Measurements from ENCODE around the gene SV2B. TPM values are rescaled to one million over a fixed set of nuclear protein-coding genes. Genes with fewer than 3 reads are reported as not detected.

Gene SV2B
- total RNA-seq, 1 donor from 2014 or later = 1.6 TPM

DNA sequence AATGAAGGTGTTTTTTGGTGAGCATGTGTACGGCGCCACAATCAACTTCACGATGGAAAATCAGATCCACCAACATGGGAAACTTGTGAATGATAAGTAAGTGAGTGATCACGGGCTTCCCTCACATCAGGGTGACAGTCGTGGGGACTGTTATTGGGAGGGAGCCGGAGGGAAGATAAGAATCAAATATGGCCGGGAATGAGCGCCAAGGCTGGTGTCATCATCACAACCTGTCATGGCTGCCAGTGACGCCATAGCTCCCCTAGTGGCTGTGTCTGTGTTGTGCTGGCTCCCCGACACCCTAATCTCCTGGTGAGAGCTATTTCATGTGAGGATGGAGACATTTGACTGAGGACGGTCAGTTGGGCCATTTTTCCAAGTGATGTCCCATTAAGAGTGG is 168.5 kb downstream of the SV2B start:
- H3K27me3 ChIP-seq (ENCODE audit: control insufficient read depth in 3 of 3, insufficient read depth in 3 of 3, low read length in 3 of 3) = peaks cover 0 to 6% (median 0%) of the 10 kb centered on the region in 3 donors
- no peak overlapping the region for H3K27ac ChIP-seq (ENCODE audit: low read depth, low read length)
- no peak overlapping the region for H3K4me3 ChIP-seq (ENCODE audit: low read length in 3 of 3)
- no peak overlapping the region for H3K9ac ChIP-seq (ENCODE audit: low read depth in 1 of 3, low read length in 3 of 3)
- no peaks in the 10 kb centered on the region for H3K36me3 ChIP-seq (ENCODE audit: control insufficient read depth in 3 of 3, insufficient read depth in 3 of 3, low read length in 3 of 3)
- no peaks in the 10 kb centered on the region for H3K9me3 ChIP-seq (ENCODE audit: control insufficient read depth in 3 of 3, low read length in 3 of 3)
- H3K4me1 ChIP-seq (ENCODE audit: control insufficient read depth in 3 of 3, insufficient read depth in 3 of 3, low read length in 3 of 3) = peaks cover 21 to 22% (median 21%) of the 10 kb centered on the region in 3 donors

DNA sequence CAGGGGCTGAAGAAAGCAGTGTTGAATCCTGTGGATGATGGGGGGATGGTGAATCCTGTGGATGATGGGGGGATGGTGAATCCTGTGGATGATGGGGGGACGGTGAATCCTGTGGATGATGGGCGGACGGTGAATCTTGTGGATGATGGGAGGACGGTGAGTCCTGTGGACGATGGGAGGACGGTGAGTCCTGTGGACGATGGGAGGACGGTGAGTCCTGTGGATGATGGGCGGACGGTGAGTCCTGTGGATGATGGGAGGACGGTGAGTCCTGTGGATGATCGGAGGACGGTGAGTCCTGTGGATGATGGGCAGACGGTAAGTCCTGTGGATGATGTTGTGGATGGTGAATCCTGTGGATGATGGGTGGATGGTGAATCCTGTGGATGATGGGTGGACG is 170.7 kb downstream of the SV2B start:
- H3K36me3 ChIP-seq (ENCODE audit: control insufficient read depth in 3 of 3, insufficient read depth in 3 of 3, low read length in 3 of 3) = no peaks in the 10 kb centered on the region
- no peak overlapping the region for H3K4me3 ChIP-seq (ENCODE audit: low read length in 3 of 3)
- no peak overlapping the region for H3K9ac ChIP-seq (ENCODE audit: low read depth in 1 of 3, low read length in 3 of 3)
- H3K9me3 ChIP-seq (ENCODE audit: control insufficient read depth in 3 of 3, low read length in 3 of 3) = no peaks in the 10 kb centered on the region
- no peaks in the 10 kb centered on the region for H3K4me1 ChIP-seq (ENCODE audit: control insufficient read depth in 3 of 3, insufficient read depth in 3 of 3, low read length in 3 of 3)
- H3K27ac ChIP-seq (ENCODE audit: low read depth, low read length) = no peak overlapping the region
- peaks cover 0 to 6% (median 0%) of the 10 kb centered on the region in 3 donors for H3K27me3 ChIP-seq (ENCODE audit: control insufficient read depth in 3 of 3, insufficient read depth in 3 of 3, low read length in 3 of 3)

DNA sequence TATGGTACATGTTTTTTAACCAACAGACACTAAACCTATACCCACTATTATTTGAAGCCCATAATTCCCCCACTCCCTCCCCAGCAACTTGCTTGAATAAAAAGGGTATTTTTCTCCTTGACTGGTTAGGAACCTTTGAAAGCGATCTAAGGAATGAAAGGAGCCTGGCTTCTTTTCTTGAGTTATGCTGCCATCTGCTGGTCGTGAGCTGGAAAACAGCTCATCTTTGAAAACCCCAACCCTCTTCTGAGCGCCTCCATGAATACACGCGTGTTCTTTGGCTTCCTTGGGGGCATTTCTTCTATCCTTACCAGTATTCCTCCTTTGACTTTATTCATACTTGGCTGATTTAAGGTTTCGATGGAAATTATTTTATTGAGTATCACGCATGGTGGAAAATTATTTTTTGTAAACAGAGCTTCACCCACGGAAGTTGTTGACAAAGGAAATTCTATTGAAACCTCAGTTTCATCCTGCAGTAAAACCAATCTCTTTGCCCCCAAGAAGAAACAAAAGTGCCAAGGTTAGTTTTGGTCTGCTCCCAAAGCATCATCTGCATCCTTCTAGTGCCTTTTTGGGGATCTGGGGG is 171.6 kb downstream of the SV2B start:
- Histone ChIP-seq H3K4me1 (ENCODE audit: control insufficient read depth in 3 of 3, insufficient read depth in 3 of 3, low read length in 3 of 3) (no peaks in the 10 kb centered on the region), H3K4me3 (ENCODE audit: low read length in 3 of 3) (no peak overlapping the region), H3K27ac (ENCODE audit: low read depth, low read length) (no peak overlapping the region), H3K27me3 (ENCODE audit: control insufficient read depth in 3 of 3, insufficient read depth in 3 of 3, low read length in 3 of 3) (peaks cover 0 to 6% (median 0%) of the 10 kb centered on the region in 3 donors), H3K36me3 (ENCODE audit: control insufficient read depth in 3 of 3, insufficient read depth in 3 of 3, low read length in 3 of 3) (no peaks in the 10 kb centered on the region), H3K9ac (ENCODE audit: low read depth in 1 of 3, low read length in 3 of 3) (no peak overlapping the region), H3K9me3 (ENCODE audit: control insufficient read depth in 3 of 3, low read length in 3 of 3) (no peaks in the 10 kb centered on the region)

DNA sequence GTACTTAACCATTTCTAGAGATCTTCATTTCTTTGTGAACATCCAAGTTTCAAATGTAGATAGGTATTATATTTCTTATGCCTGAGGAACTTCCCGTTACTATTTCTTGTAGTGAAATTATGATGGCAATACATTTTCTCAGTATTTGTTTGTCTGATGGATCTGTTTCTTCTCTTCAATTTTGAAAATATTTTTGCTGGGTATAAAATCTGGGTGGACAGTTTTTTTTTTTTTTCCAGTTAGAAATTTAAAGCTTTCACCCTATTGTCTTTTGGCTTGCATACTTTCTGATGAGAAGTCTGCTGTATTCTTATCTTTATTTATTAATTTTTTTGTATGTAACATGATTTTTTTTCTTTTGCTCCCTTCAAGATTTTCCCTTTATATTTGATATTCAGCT is 175.8 kb downstream of the SV2B start:
- Histone ChIP-seq H3K36me3 (ENCODE audit: control insufficient read depth in 3 of 3, insufficient read depth in 3 of 3, low read length in 3 of 3) (no peaks in the 10 kb centered on the region), H3K4me1 (ENCODE audit: control insufficient read depth in 3 of 3, insufficient read depth in 3 of 3, low read length in 3 of 3) (no peaks in the 10 kb centered on the region), H3K9me3 (ENCODE audit: control insufficient read depth in 3 of 3, low read length in 3 of 3) (no peaks in the 10 kb centered on the region), H3K27me3 (ENCODE audit: control insufficient read depth in 3 of 3, insufficient read depth in 3 of 3, low read length in 3 of 3) (peaks cover 0 to 2% (median 0%) of the 10 kb centered on the region in 3 donors), H3K4me3 (ENCODE audit: low read length in 3 of 3) (no peak overlapping the region), H3K9ac (ENCODE audit: low read depth in 1 of 3, low read length in 3 of 3) (no peak overlapping the region), H3K27ac (ENCODE audit: low read depth, low read length) (no peak overlapping the region)

DNA sequence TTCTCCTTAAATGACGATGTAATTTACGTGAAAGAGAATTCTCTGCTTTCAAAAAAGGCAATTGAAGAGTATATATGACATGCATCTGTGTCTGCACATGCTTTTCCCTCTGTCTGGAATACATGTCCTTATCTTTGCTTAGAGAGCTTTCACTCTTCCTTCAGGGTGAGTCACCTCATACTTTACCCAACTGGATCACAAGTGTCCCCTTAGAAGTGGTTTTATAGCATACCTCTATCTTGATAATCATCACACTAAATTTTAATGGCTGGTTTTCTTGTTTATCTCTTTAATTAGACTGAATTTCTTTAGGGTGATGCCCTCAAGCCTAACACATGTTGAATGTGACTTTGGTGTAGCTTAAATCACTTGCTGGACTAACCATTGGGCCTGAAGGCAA is 178.9 kb downstream of the SV2B start:
- Histone ChIP-seq H3K9me3 (ENCODE audit: control insufficient read depth in 3 of 3, low read length in 3 of 3) (no peaks in the 10 kb centered on the region), H3K4me3 (ENCODE audit: low read length in 3 of 3) (no peak overlapping the region), H3K27me3 (ENCODE audit: control insufficient read depth in 3 of 3, insufficient read depth in 3 of 3, low read length in 3 of 3) (no peaks in the 10 kb centered on the region), H3K27ac (ENCODE audit: low read depth, low read length) (no peak overlapping the region), H3K36me3 (ENCODE audit: control insufficient read depth in 3 of 3, insufficient read depth in 3 of 3, low read length in 3 of 3) (no peaks in the 10 kb centered on the region), H3K4me1 (ENCODE audit: control insufficient read depth in 3 of 3, insufficient read depth in 3 of 3, low read length in 3 of 3) (no peaks in the 10 kb centered on the region), H3K9ac (ENCODE audit: low read depth in 1 of 3, low read length in 3 of 3) (no peak overlapping the region)

DNA sequence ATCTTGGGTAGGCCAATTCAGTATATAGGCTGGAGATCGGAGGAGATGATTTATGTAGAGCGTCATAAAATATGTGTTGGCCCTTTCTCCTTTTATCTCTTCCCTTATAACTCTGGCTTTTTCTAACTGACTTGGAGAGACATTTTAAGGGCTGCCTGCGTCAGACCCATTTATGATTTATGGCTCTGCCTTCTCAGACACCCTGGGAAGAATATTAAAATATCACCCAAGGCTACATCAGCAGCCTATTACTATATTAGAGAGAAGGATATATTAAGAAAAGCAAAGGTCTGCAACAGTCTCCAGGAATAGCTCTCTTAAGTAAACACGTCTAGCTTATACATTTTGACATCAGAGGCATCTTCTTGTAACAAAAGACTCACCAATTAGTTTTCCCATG is 179.4 kb downstream of the SV2B start:
- no peaks in the 10 kb centered on the region for H3K36me3 ChIP-seq (ENCODE audit: control insufficient read depth in 3 of 3, insufficient read depth in 3 of 3, low read length in 3 of 3)
- no peak overlapping the region for H3K27ac ChIP-seq (ENCODE audit: low read depth, low read length)
- H3K4me3 ChIP-seq (ENCODE audit: low read length in 3 of 3) = no peak overlapping the region
- no peaks in the 10 kb centered on the region for H3K9me3 ChIP-seq (ENCODE audit: control insufficient read depth in 3 of 3, low read length in 3 of 3)
- H3K4me1 ChIP-seq (ENCODE audit: control insufficient read depth in 3 of 3, insufficient read depth in 3 of 3, low read length in 3 of 3) = no peaks in the 10 kb centered on the region
- H3K27me3 ChIP-seq (ENCODE audit: control insufficient read depth in 3 of 3, insufficient read depth in 3 of 3, low read length in 3 of 3) = no peaks in the 10 kb centered on the region
- H3K9ac ChIP-seq (ENCODE audit: low read depth in 1 of 3, low read length in 3 of 3) = no peak overlapping the region

DNA sequence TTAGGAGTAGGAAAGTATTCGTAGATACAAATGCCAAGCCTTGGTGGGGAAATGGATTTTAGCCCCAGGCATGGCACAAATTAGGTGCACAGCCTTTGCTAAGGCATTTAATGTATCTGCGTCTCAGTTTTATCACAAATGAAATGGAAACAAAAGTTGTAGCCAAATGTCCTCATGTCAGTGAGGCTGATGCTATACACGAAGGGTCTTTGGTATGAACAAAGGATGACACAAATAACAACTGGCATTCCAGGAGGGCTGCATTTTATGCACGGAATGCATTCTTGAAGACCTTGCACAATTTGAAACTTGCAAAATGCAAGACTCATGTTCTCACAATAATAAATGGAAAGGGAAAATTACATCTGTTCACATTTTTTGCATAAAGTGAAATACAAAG is 181.9 kb downstream of the SV2B start:
- no peaks in the 10 kb centered on the region for H3K36me3 ChIP-seq (ENCODE audit: control insufficient read depth in 3 of 3, insufficient read depth in 3 of 3, low read length in 3 of 3)

DNA sequence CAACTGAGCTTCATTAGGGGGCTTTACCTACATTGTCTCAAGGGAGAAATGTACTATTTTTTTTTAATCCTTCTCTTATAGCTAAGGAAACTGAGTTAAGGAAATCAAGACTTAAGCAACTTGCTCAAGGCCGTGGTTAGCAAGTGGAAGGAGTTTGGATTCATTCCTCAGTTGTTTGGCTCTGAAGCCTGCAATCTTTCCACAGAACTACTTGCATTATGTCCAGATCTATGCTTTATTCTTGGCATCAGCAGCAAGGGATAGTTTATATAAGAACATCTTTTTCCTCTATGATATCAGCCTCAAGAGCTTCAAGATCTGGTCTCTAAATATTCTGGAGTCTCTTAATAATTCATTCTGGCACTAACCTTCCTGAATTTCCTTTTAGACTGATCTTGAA is 182.4 kb downstream of the SV2B start:
- H3K27ac ChIP-seq (ENCODE audit: low read depth, low read length) = no peak overlapping the region
- H3K36me3 ChIP-seq (ENCODE audit: control insufficient read depth in 3 of 3, insufficient read depth in 3 of 3, low read length in 3 of 3) = no peaks in the 10 kb centered on the region
- no peaks in the 10 kb centered on the region for H3K4me1 ChIP-seq (ENCODE audit: control insufficient read depth in 3 of 3, insufficient read depth in 3 of 3, low read length in 3 of 3)
- H3K9me3 ChIP-seq (ENCODE audit: control insufficient read depth in 3 of 3, low read length in 3 of 3) = no peaks in the 10 kb centered on the region
- no peak overlapping the region for H3K4me3 ChIP-seq (ENCODE audit: low read length in 3 of 3)
- no peak overlapping the region for H3K9ac ChIP-seq (ENCODE audit: low read depth in 1 of 3, low read length in 3 of 3)
- H3K27me3 ChIP-seq (ENCODE audit: control insufficient read depth in 3 of 3, insufficient read depth in 3 of 3, low read length in 3 of 3) = peaks cover 0 to 3% (median under 1%) of the 10 kb centered on the region in 3 donors

More for the DNA sequence above, 181.9 kb downstream of the SV2B start:
- Histone ChIP-seq H3K27ac (ENCODE audit: low read depth, low read length) (no peak overlapping the region), H3K4me3 (ENCODE audit: low read length in 3 of 3) (no peak overlapping the region), H3K27me3 (ENCODE audit: control insufficient read depth in 3 of 3, insufficient read depth in 3 of 3, low read length in 3 of 3) (no peaks in the 10 kb centered on the region), H3K9me3 (ENCODE audit: control insufficient read depth in 3 of 3, low read length in 3 of 3) (no peaks in the 10 kb centered on the region), H3K9ac (ENCODE audit: low read depth in 1 of 3, low read length in 3 of 3) (no peak overlapping the region), H3K4me1 (ENCODE audit: control insufficient read depth in 3 of 3, insufficient read depth in 3 of 3, low read length in 3 of 3) (no peaks in the 10 kb centered on the region)

DNA sequence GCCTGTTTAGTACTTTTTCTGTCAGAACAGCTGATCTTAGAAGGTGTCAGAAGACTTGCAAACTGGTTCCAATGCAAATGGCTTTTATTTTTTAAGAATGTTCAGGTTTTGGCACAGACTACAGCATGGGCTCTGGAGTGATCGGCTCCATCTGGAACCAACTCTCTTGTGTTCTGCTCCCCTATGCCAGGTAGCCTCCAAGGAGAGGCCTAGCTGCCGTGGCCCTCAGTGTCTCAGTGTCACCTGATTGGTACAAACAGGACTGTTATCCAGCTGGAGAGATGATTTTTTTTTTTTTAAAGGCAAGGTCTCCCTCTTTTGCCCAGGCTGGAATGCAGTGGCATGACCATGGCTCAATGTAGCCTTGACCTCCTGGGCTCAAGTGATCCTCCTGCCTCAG is 183.1 kb downstream of the SV2B start:
- Histone ChIP-seq H3K4me3 (ENCODE audit: low read length in 3 of 3) (no peak overlapping the region), H3K27me3 (ENCODE audit: control insufficient read depth in 3 of 3, insufficient read depth in 3 of 3, low read length in 3 of 3) (peaks cover 0 to 3% (median 3%) of the 10 kb centered on the region in 3 donors), H3K9ac (ENCODE audit: low read depth in 1 of 3, low read length in 3 of 3) (no peak overlapping the region), H3K27ac (ENCODE audit: low read depth, low read length) (no peak overlapping the region), H3K36me3 (ENCODE audit: control insufficient read depth in 3 of 3, insufficient read depth in 3 of 3, low read length in 3 of 3) (no peaks in the 10 kb centered on the region), H3K4me1 (ENCODE audit: control insufficient read depth in 3 of 3, insufficient read depth in 3 of 3, low read length in 3 of 3) (no peaks in the 10 kb centered on the region), H3K9me3 (ENCODE audit: control insufficient read depth in 3 of 3, low read length in 3 of 3) (no peaks in the 10 kb centered on the region)

DNA sequence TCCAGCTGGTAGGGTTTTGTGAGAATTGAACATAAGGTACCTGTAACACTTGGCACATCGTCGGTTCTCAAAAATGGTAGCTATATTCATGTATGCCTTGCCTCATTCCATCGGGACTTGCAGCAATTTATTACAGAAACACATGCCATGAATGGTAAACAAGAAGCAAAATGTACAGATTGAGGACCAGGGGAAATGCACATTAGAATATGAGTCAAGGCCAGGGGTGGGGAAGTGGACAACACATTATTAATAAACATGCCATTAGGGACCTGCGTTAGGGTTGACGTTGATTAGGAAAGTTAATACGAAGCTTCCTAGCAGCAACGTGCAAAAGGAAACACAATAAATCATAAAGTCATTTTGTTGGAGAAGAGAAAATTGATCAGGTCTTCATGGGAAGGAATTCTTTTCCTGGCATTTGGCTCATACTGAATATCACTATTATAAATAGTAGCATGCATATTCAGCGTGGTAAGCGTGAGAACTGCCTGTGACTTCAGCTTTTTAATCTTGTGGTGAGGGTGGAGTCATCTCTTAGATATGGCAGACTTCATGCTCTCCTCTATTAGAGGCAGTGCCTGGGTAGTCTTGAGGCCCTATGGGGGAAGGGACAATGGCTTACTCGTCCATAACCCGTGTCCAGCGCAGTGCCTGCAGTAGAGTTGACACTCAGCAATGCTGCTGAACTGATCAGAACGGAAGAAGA is 184.9 kb downstream of the SV2B start:
- Histone ChIP-seq H3K27ac (ENCODE audit: low read depth, low read length) (no peak overlapping the region), H3K9ac (ENCODE audit: low read depth in 1 of 3, low read length in 3 of 3) (no peak overlapping the region)

More for the DNA sequence above, 184.9 kb downstream of the SV2B start:
- Histone ChIP-seq H3K27me3 (ENCODE audit: control insufficient read depth in 3 of 3, insufficient read depth in 3 of 3, low read length in 3 of 3) (peaks cover 0 to 3% (median 3%) of the 10 kb centered on the region in 3 donors), H3K36me3 (ENCODE audit: control insufficient read depth in 3 of 3, insufficient read depth in 3 of 3, low read length in 3 of 3) (no peaks in the 10 kb centered on the region), H3K4me1 (ENCODE audit: control insufficient read depth in 3 of 3, insufficient read depth in 3 of 3, low read length in 3 of 3) (no peaks in the 10 kb centered on the region), H3K4me3 (ENCODE audit: low read length in 3 of 3) (no peak overlapping the region), H3K9me3 (ENCODE audit: control insufficient read depth in 3 of 3, low read length in 3 of 3) (no peaks in the 10 kb centered on the region)

All from skeletal muscle tissue (tissue), 4 donors.